GM20000 (cell line): ENCODE data around the gene OAT.

Experiments
- DNase-seq: peaks from one replicate; pipeline ENCODE4 v3.0.0; 2012; ENCODE audit warnings: low spot score
- CTCF ChIP-seq: IDR thresholded peaks from 2 replicates; pipeline ENCODE4 v1.5.1; 2012; ENCODE audit warnings: mild to moderate bottlenecking, control low read depth; ENCODE audit errors: extremely low read depth, missing control alignments

The OAT gene

DNA sequence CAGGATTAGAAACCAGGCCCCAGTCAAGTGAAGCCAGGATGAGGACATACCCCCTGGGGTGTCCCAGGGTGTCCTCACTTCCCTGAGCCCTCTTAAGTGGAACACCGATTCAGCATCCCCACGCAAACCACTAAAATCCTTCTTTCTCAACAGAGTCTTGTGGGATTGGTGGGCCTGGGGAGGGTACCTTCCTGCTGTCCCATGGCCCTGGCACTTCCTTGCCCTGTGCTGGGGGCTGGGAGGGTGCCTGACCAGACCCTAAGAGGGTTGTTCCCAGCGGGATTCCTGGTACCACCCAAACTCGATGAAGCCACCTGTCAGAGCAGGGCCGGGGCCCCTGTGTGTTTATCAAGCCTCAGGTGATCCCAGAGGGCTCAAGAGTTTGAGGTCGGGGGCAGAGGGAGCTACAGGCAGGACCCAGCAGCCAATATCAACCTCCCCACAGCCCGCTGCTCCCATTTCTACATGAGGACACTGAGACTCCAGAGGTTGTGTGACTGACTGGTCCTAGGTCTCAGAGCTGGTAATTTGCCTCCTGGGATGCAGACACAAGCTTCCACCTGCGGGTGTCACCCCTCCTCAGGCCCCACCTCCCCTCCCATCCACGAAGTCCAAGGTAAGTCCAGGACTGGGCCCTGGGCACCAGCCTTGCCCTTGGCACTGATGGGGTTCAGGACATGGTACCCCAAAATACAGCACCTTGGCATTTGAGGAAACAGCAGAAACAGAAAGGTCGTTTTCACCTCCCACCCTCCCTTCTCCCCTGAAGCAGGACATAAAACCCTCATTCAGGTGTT lies 31.4 kb downstream of the OAT start:
- no peak for DNase-seq
- peak; percentile 16 for TF ChIP-seq CTCF

- DNase-seq, result no peak
- no peak for TF ChIP-seq CTCF
These were observed 32.3 kb downstream of the OAT start for GRCh38 chr10:124386186-124387077.

GRCh38 chr10:124385627-124386185 lies 33.0 kb downstream of the OAT start:
- no peak for DNase-seq

DNA sequence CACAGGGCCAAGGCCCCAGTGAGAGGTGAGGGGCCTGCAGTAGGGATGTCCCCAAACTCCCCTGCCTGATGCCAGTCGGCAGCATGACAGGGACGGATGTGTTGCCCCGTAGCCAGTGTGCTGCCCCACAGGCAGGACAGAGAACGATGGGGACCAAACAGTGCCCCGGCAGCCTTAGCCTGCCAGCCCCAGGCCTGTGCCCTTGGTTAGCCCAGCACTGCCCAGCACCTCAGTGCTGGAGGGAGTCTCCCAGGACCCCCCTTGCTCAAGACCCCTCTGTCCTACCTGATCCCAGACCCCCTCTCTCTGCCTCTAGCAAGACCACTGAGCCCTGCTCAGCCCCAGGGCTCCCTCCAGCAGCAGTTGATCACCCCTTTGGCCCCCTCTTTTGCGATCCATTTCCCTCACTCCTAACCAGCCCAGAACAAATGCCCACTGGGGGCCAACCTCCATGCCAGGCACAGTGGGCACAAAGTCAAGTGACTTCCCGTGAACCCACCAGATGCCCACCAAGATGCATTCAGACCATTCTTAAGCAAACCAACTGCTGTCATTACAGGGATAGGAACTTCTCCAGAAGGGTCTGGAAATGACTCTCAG lies 34.0 kb downstream of the OAT start:
- DNase-seq, result no peak
- no peak for TF ChIP-seq CTCF

More at GRCh38 chr10:124385627-124386185, 33.0 kb downstream of the OAT start:
- TF ChIP-seq CTCF, result no peak

- no peak for DNase-seq
- TF ChIP-seq CTCF, result no peak
These were observed 34.6 kb downstream of the OAT start for GRCh38 chr10:124384172-124384571.

DNA sequence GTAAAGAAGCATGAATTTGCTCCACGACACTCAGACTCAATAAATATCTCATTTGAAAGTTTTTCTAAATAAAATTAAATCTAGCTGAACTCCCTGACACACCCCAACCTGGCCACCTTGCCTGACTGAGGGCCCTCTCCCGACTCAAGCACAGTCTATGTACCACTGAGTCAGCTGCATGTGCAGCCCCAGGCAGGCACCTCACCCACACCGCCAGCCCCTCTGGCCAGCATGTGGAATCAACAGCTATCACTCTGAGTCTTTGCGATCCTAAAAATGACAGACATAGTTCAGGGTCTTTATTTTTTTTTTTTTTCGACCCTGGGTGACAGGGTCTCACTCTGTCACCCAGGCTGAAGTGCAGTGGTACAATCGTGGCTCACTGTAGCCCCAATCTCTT lies 35.2 kb downstream of the OAT start:
- DNase-seq, result no peak
- no peak for TF ChIP-seq CTCF
